Activated naive CD8-positive, alpha-beta T cell treated with anti-CD3 and anti-CD28 coated beads, Interleukin-2, amount 10 ng/mL, durations not matched to agents 7 days and 5 days (primary cell): ENCODE data around the gene OR2K2. TPM values are rescaled to one million over a fixed set of nuclear protein-coding genes. Genes with fewer than 3 reads are reported as not detected.
"Not testable (repeated sequence)": the region's sequence is repeated elsewhere in the genome, so short reads cannot be mapped to it uniquely, and the experiment has no call there.

ENCODE experiments used
- ATAC-seq: fragments of 150-1000 bp; cut with Tn5 transposase; one replicate; pipeline ENCODE4 v1.10.0; 2021; ENCODE audit warnings: low read depth, moderate library complexity
- POLR2A ChIA-PET: fragments of 350-600 bp; sonication (Branson Sonifier 250); formaldehyde crosslinking; loops from one replicate; lab custom pipeline; 2021; ENCODE audit warnings: antibody characterized with exemption; lab: Charles Lee
- DNase-seq: peaks from one replicate; pipeline ENCODE4 v3.0.0; 2021
- H3K27ac Mint-ChIP-seq: one replicate; pipeline ENCODE4 v1.8.0; 2022; ENCODE audit warnings: mild to moderate bottlenecking, mixed read lengths
- H3K27me3 Mint-ChIP-seq: one replicate; pipeline ENCODE4 v1.8.0; 2022; ENCODE audit warnings: mild to moderate bottlenecking, moderate library complexity, mixed read lengths
- H3K36me3 Mint-ChIP-seq: one replicate; pipeline ENCODE4 v1.8.0; 2021; ENCODE audit warnings: mild to moderate bottlenecking, mixed read lengths
- H3K4me1 Mint-ChIP-seq: one replicate; pipeline ENCODE4 v1.8.0; 2021; ENCODE audit warnings: mixed read lengths
- H3K4me3 Mint-ChIP-seq: one replicate; pipeline ENCODE4 v1.8.0; 2022; ENCODE audit warnings: mild to moderate bottlenecking, moderate library complexity, mixed read lengths
- H3K9me3 Mint-ChIP-seq: one replicate; pipeline ENCODE4 v1.8.0; 2021; ENCODE audit warnings: mixed read lengths
- total RNA-seq, 2 experiments: library from RNA; stranded (reverse); gene quantifications; one replicate each; pipeline ENCODE4 v1.2.3, GENCODE V29; 2021

Gene OR2K2
- total RNA-seq, 2 experiments from 2014 or later, result not detected

- POLR2A ChIA-PET, result no interaction called here
- H3K9me3 Mint-ChIP-seq, result no peaks in the 10 kb centered on the region
- DNase-seq, result no peak
- no peaks in the 10 kb centered on the region for H3K36me3 Mint-ChIP-seq
- H3K27ac Mint-ChIP-seq, result no peak overlapping the region
- peaks cover 2% of the 10 kb centered on the region for H3K27me3 Mint-ChIP-seq
- no peak overlapping the region for H3K4me3 Mint-ChIP-seq
- ATAC-seq, result no peak
- no peaks in the 10 kb centered on the region for H3K4me1 Mint-ChIP-seq
Measured at GRCh38 chr9:111282845-111283244, 47.2 kb downstream of the OR2K2 start.

GRCh38 chr9:111280795-111281194 lies 49.2 kb downstream of the OR2K2 start:
- H3K36me3 Mint-ChIP-seq, H3K9me3 Mint-ChIP-seq, H3K4me1 Mint-ChIP-seq, H3K4me3 Mint-ChIP-seq, H3K27ac Mint-ChIP-seq, ATAC-seq, POLR2A ChIA-PET, H3K27me3 Mint-ChIP-seq, DNase-seq: not testable (repeated sequence)

Other genes with a start within 250 kb of the OR2K2 start
- 10 to 100 TPM; 67.7 to 71.1 TPM for gene ECPAS, start 154.2 kb upstream of the OR2K2 start, total RNA-seq
- gene ZNF483, start 195.0 kb upstream of the OR2K2 start, total RNA-seq, result 1 to 10 TPM; 7.0 to 7.8 TPM